Colonic mucosa (tissue), 4 donors: Measurements from ENCODE around the gene SORL1-AS1.
A peak's percentile ranks its signal among the peaks of the same experiment; 100 is the strongest.
"Not testable (repeated sequence)": the region's sequence is repeated elsewhere in the genome, so short reads cannot be mapped to it uniquely, and the experiment has no call there.

Experiments
- DNase-seq: peaks from one replicate; pipeline ENCODE4 v3.0.0-alpha.2; 2020
- H3K27ac ChIP-seq: fragments of 200-600 bp; one replicate; pipeline ENCODE4 v1.8.0; 2021
- H3K27me3 ChIP-seq: fragments of 200-600 bp; one replicate; pipeline ENCODE4 v1.8.0; 2021
- H3K36me3 ChIP-seq: fragments of 200-600 bp; one replicate; pipeline ENCODE4 v1.8.0; 2021
- H3K4me1 ChIP-seq: fragments of 200-600 bp; one replicate; pipeline ENCODE4 v1.8.0; 2021; ENCODE audit warnings: mild to moderate bottlenecking
- H3K4me3 ChIP-seq: fragments of 200-600 bp; one replicate; pipeline ENCODE4 v1.8.0; 2021
- H3K9ac ChIP-seq, 2 donors: one replicate each; pipeline ENCODE4 v1.7.0; 2013; ENCODE audit warnings: control low read depth in 2 of 2, low read depth in 2 of 2, low read length in 2 of 2
- H3K9me3 ChIP-seq: fragments of 200-600 bp; one replicate; pipeline ENCODE4 v1.8.0; 2021
- intact Hi-C: fragments of 100-400 bp; cut with DNase I; formaldehyde crosslinking; loops from one replicate; pipeline ENCODE4 v1.14.1; 2022
- TF ChIP-seq, protein P1 (sequence below): fragments of 200-600 bp; IDR thresholded peaks from one replicate; pipeline ENCODE4 v1.8.0; 2022; ENCODE audit warnings: antibody characterized with exemption, mild to moderate bottlenecking
- donor health status: healthy.
- donor health status: DM: no; HTN: no; CAD: no.
- donor health status: DM: no; HTN: no; CAD: no.

SORL1-AS1 gene

DNA sequence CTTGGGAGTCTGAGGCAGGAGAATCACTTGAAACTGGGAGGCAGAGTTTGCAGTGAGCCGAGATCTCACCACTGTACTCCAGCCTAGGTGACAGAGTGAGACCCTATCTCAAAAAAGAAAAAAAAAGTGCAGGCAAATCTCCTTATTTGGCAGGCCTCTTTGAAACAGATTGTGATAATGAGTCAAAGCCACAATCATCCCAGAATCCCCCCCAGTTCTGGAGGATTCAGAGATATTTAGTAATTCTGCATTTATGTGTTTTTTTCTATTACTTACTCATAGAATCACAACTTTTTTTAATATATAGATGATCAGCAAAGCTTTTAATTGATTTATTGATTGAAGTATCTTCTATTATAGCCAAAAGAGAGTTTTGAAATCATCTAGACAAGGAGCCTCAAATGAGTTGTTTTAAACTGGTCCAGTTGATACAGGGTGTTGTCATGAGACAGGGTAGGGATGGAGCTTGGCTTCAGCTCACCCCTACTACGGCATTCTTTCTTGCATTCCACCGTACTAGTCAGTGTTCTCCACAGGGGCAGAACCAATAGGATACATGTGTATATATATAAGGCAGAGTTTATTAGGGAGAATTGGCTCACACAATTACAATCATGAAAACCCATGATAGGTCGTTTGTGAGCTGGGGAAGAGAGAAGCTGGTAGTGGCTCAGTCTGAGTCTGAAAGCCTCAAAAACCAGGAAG, 39.9 kb downstream of the SORL1-AS1 start:
- TF ChIP-seq, protein P1, sequence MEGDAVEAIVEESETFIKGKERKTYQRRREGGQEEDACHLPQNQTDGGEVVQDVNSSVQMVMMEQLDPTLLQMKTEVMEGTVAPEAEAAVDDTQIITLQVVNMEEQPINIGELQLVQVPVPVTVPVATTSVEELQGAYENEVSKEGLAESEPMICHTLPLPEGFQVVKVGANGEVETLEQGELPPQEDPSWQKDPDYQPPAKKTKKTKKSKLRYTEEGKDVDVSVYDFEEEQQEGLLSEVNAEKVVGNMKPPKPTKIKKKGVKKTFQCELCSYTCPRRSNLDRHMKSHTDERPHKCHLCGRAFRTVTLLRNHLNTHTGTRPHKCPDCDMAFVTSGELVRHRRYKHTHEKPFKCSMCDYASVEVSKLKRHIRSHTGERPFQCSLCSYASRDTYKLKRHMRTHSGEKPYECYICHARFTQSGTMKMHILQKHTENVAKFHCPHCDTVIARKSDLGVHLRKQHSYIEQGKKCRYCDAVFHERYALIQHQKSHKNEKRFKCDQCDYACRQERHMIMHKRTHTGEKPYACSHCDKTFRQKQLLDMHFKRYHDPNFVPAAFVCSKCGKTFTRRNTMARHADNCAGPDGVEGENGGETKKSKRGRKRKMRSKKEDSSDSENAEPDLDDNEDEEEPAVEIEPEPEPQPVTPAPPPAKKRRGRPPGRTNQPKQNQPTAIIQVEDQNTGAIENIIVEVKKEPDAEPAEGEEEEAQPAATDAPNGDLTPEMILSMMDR: no peak
- Histone ChIP-seq H3K27ac (no peak overlapping the region), H3K9me3 (no peaks in the 10 kb centered on the region), H3K27me3 (no peaks in the 10 kb centered on the region), H3K4me1 (peaks cover 3% of the 10 kb centered on the region), H3K4me3 (no peak overlapping the region), H3K36me3 (no peaks in the 10 kb centered on the region), H3K9ac (no peak overlapping the region)
- DNase-seq: no peak
- intact Hi-C loops: no loop called here

GRCh38 chr11:121412000-121412587, 40.7 kb downstream of the SORL1-AS1 start:
- Histone ChIP-seq H3K9me3 (no peaks in the 10 kb centered on the region), H3K27ac (no peak overlapping the region), H3K4me3 (no peak overlapping the region), H3K4me1 (peaks cover 3% of the 10 kb centered on the region), H3K36me3 (no peaks in the 10 kb centered on the region), H3K27me3 (no peaks in the 10 kb centered on the region), H3K9ac (no peak overlapping the region)
- DNase-seq: no peak
- intact Hi-C loops: no loop called here
- TF ChIP-seq, protein P1: no peak

DNA sequence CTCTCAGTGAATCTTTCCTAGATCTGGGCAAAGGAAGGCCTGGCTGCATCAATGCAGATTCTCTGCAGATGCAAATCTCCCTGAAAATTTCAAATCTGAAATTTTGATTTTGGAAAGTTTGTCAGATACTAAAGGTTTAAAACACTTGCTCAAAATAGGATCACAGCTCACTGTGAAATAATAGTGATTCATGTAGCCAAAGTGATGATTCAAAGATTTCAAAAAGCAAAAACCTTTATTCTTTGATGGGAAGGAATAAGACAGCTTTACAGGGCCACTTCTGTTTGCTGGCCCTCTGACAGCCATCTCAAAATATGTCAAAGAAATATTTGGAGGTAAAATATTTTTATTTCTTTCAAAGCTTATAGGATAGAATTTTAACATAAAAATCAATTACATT, 41.4 kb downstream of the SORL1-AS1 start:
- H3K27me3 ChIP-seq, H3K9ac ChIP-seq, intact Hi-C loops, H3K4me1 ChIP-seq, H3K36me3 ChIP-seq, H3K9me3 ChIP-seq, DNase-seq, H3K4me3 ChIP-seq, H3K27ac ChIP-seq: not testable (repeated sequence)

DNA sequence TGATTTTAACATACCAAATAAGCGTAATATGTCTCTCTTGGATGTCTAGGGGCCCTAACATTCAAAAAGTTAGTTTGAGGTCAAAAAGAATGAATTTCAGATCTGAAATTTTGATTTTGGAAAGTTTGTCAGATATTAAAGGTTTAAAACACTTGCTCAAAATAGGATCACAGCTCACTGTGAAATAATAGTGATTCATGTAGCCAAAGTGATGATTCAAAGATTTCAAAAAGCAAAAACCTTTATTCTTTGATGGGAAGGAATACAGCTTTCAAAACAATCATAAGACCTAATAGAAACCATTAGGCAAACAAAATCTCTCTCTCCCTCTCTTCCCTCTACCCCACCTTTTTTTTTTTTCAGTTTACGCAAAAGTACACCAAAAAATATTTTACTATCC, 42.7 kb downstream of the SORL1-AS1 start:
- H3K27ac ChIP-seq, DNase-seq, H3K36me3 ChIP-seq, H3K27me3 ChIP-seq, H3K4me3 ChIP-seq, H3K9ac ChIP-seq, H3K9me3 ChIP-seq, H3K4me1 ChIP-seq, intact Hi-C loops: not testable (repeated sequence)

DNA sequence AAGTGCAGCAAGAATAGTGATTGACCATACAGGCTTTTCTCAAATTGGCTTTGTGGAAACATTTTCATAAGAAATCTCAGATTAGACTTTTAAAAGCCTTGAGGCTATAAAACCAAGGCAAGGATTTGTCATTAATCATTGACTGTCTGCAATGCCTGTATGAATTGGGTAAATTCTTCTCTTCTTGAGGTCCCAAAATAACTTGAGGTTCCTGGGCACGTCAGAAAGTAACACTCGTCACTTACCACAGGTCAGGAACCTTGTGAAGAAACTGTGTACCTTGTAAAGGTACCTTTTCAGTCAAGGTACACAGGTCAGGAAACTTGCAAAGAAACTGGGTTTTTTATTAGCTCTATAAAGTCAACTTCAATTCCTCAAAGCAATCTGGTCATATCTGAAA, 43.9 kb downstream of the SORL1-AS1 start:
- Histone ChIP-seq H3K27me3 (no peaks in the 10 kb centered on the region), H3K27ac (peak overlapping the region; percentile 19), H3K9me3 (no peaks in the 10 kb centered on the region), H3K36me3 (no peaks in the 10 kb centered on the region), H3K9ac (no peak overlapping the region), H3K4me3 (no peak overlapping the region), H3K4me1 (no peaks in the 10 kb centered on the region)
- intact Hi-C loops: no loop called here
- TF ChIP-seq, protein P1: no peak
- DNase-seq: no peak

DNA sequence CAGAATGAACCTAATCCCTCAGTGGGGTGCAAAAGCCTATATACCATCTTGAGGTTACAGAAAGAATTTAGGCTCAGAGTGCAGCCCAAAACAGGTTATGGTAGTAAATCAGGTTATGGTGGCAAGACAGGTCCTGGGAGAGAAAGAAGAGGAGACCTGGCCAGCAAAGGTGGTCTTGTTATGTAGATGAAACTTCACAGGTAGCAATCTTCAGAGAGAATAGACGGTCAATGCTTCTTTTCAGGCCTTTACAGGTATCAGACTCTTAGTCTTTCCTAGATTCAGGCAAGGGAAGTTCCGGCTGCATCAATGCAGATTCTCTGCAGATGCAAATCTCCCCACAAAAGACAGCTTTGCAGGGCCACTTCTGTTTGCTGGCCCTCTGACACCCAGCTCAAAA, 46.5 kb downstream of the SORL1-AS1 start:
- no peaks in the 10 kb centered on the region for H3K36me3 ChIP-seq
- H3K9me3 ChIP-seq: no peaks in the 10 kb centered on the region
- no peak overlapping the region for H3K9ac ChIP-seq
- H3K4me3 ChIP-seq: no peak overlapping the region
- intact Hi-C loops: no loop called here
- no peaks in the 10 kb centered on the region for H3K4me1 ChIP-seq
- H3K27ac ChIP-seq: no peak overlapping the region
- no peaks in the 10 kb centered on the region for H3K27me3 ChIP-seq
- TF ChIP-seq, protein P1: no peak
- peak; percentile 8 for DNase-seq
